ENCODE data around the gene CRY1.
A peak's percentile ranks its signal among the peaks of the same experiment; 100 is the strongest.

CRY1 gene

GRCh38 chr12:107131832-107132616 lies 38.7 kb upstream of the CRY1 start:
- POLR2A ChIA-PET, result no interaction called here
- TF ChIP-seq CTCF (IDR thresholded peaks at IDR 0.05; ENCODE audit: insufficient read depth, low read length, missing control alignments), result peak; percentile 67

GRCh38 chr12:107130830-107131611 lies 37.7 kb upstream of the CRY1 start:
- ChIA-PET POLR2A (no interaction called here), CTCF (interaction anchor here (0.8 to 26.9 kb wide), 67 partner anchors 11 to 775 kb away, joined by 3 to 1069 read pairs (median 4); no protein-coding TSS in a partner anchor)
- DNase-seq (ENCODE audit: low read depth, low spot score), result no peak
- TF ChIP-seq CTCF (IDR thresholded peaks at IDR 0.05; ENCODE audit: insufficient read depth, low read length, missing control alignments), result no peak
- H3K4me3 ChIP-seq (ENCODE audit: low read depth, low read length), result no peak overlapping the region

More at GRCh38 chr12:107131832-107132616, 38.7 kb upstream of the CRY1 start:
- CTCF ChIA-PET, result interaction anchor here (0.6 to 26.9 kb wide), 66 partner anchors 10 to 776 kb away, joined by 3 to 1069 read pairs (median 4); no protein-coding TSS in a partner anchor
- no peak overlapping the region for H3K4me3 ChIP-seq (ENCODE audit: low read depth, low read length)
- DNase-seq (ENCODE audit: low read depth, low spot score), result peak; percentile 4

- H3K4me3 ChIP-seq (ENCODE audit: low read depth, low read length), result no peak overlapping the region
- ChIA-PET POLR2A (no interaction called here), CTCF (interaction anchor here (0.9 to 26.9 kb wide), 11 partner anchors 10 to 482 kb away, joined by 3 to 1069 read pairs (median 22); no protein-coding TSS in a partner anchor)
- TF ChIP-seq CTCF (IDR thresholded peaks at IDR 0.05; ENCODE audit: insufficient read depth, low read length, missing control alignments), result no peak
- DNase-seq (ENCODE audit: low read depth, low spot score), result no peak
Observed at GRCh38 chr12:107129315-107129930, 36.1 kb upstream of the CRY1 start.

DNA sequence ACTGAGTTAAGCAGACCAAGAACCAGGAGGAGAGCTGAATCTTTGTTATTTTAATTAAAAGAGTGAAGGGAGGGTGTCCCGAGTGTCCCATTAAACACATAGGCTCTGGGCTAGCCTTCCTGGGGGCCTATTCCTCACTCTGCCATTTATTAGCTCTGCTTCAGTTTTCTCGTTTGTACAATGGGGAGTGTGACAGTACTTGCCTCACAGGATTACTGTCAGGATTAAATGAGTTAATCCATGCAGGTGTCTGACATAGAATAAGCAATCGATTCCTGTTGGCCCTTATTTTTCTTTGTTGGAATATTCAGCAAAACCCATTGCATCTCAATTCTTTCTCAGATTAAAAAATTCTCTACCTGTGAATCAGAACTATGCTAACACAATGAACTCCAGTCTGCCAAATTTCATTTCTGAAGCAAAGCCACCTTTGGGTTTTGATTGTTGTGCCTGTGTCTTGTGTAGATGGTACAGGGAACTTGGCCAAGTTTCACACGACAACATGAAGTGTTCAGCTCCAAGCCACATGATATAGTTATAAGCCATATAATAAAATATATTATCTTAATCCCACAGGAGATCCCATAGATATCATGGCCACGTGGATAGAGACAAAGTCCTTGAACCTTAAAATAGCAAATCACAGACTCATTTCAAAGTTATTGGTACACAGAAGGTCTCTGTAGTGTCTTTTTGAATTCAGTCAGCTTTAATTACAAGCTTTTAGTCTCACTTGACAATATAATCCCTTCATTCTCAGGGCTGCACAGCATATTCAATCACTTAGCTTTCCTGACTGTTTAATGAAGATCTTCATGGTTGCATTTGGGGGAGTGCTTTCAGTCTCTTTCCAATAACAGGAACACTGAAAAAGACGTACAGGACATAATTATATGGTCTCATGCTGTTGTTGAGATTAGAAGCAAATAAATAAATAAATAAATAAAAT lies 34.4 kb upstream of the CRY1 start:
- H3K4me3 ChIP-seq (ENCODE audit: low read depth, low read length), result no peak overlapping the region
- CTCF ChIA-PET, result interaction anchor here (0.7 to 26.9 kb wide), 11 partner anchors 10 to 546 kb away, joined by 3 to 1069 read pairs (median 4); no protein-coding TSS in a partner anchor
- POLR2A ChIA-PET, result interaction anchor here (0.7 kb wide), 1 partner anchor 151 kb away, joined by 3 read pairs; no protein-coding TSS in a partner anchor
- TF ChIP-seq CTCF (IDR thresholded peaks at IDR 0.05; ENCODE audit: insufficient read depth, low read length, missing control alignments), result no peak
- DNase-seq (ENCODE audit: low read depth, low spot score), result no peak

- no peak for DNase-seq (ENCODE audit: low read depth, low spot score)
- CTCF ChIA-PET, result interaction anchor here (0.6 to 26.9 kb wide), 13 partner anchors 9 to 513 kb away, joined by 3 to 1069 read pairs (median 4); no protein-coding TSS in a partner anchor
- TF ChIP-seq CTCF (IDR thresholded peaks at IDR 0.05; ENCODE audit: insufficient read depth, low read length, missing control alignments), result peak; percentile 44
- POLR2A ChIA-PET, result no interaction called here
- H3K4me3 ChIP-seq (ENCODE audit: low read depth, low read length), result no peak overlapping the region
Observed at GRCh38 chr12:107126796-107127481, 33.6 kb upstream of the CRY1 start.

All from AG04449 (cell line).